ENCODE results near the gene PAX5.

Gene PAX5

DNA sequence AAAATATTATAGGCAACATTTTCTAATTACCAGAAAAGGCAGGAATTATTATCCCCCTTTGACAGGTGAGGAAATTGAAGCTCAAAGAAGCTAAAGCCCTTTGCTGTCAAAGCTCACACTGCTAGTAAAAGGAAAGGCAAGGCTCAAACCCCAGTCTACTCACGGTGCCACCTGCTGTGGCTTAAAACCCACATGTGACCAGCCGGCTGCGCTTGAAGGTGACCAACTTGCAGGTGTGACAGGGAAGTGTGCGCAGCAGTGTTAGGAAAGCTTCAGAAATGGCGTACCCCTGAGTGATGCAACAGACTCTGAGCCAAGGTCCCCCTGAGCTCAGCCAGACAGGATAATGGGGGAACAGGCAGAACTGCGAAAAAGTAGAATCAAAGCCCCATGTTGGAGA lies 45.2 kb downstream of the PAX5 start:
- no peak for DNase-seq (ENCODE audit: extremely low read depth in 1 of 2, low read depth in 1 of 2)

DNA sequence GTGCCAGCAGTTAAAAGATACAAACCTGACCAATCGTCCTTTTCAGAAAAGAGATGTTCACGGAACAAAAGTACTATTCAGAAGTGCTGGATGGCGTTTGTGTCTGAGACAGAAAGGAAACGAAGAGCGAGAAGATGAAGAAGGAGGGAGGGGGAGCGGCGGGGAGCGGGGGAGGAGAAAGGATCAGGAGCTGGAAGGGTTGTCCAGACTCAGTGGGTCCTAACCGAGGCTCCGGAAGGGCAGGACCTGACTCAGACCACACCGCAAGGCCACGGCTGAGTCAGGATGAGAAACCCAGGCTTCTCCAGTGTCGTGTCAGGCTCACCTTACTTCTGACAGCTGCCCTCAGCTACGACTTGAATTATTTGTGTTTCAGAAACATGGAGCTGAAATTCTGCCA lies 46.2 kb downstream of the PAX5 start:
- no peak for DNase-seq (ENCODE audit: extremely low read depth in 1 of 2, low read depth in 1 of 2)

DNA sequence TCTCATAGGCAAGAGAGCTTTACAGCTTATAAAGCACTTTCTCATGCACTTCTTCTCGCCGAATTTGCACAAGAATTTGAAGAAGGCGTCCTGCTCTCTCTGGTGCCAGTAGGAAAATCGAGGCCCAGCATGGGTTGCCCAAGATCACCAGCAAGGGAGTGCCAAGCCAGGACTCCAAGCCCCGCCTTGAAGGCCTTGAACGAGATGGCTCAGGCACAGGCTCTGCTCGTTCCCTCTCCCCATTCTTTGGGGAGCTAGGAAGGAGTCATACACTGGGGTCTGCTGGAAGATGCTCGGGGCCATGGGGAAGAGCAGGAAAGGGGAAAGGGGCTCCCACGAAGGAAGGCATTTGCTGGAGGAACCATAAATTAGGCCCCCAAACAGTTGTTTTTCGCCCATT lies 46.7 kb downstream of the PAX5 start:
- no peak for DNase-seq (ENCODE audit: extremely low read depth in 1 of 2, low read depth in 1 of 2)

DNA sequence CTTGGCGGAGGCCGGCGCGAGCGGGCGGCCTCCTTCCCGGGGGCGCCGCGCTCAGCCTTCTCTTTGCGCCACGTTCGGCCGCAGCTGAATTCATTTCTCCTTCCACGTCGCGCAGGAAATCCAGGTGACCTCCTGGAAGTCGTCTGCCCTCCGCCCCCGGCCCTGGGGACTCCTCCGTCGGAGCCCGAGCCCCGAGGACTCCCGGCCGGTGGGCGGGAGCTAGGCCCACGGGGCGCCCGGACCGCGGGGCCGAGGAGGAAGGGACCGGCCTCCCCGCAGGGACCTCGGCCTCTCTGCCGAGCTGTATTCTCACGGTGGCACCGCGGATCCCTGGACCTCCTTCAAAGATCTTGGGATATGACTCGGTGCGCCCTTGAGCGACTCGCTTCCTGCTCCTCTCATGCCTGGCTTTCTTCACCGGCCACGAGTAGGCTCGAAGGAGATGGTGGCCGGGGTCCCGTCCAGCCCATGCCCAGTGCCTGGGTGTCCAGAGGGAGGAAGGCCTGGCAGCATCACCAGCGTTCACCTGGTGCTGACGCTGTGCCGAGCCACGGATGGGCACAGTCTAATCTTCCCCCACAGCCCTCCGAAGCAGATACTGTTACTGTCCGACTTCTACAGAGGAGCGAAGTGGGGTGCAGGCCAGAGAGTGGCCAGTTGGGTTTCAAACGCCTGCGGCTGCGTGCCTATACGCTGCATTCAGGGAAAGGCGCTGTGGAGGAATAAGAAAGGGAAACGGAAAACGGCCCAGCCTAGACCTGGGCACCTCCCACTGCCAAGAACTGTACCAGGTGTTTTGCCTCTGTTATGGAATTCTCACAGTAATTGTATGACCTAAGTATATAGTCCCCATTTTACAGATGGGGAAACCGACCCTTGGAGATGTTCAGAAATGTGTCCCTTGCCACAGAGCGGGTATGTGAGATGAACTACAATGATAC lies 47.3 kb downstream of the PAX5 start:
- no peak for DNase-seq (ENCODE audit: extremely low read depth in 1 of 2, low read depth in 1 of 2)

DNA sequence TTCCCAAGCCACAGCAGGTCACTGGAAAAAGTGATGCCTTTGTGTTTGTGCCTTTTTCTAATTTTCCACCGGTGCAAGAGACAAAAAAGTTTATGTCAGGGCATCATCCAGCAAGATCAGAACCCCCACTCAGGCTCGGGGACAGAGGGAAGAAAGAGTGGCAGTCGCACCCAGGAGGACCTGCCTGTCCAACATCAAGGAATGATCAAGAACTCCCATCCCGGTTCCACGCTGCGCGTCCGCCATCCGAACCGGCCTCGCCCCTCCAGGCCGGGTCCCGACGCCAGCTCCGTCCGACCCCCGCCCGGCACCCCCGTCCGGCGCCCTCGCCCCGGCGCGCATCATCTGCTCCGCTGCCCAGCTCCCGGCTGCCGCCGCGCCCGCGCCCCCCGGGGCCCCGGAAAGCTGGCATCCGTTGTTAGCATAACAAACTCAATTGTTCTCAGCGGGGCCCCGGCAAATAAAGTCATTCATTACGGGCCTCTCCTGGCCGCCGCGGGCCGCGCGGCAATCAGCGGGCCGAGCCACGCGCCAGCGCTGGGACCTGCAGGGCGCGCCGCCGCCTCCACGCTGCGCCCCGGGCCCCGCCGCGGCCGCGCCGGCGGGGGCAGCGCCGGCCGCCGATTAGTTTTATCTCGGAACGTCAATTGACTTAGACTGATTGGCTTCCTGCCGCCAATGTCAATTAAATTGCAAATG lies 48.1 kb downstream of the PAX5 start:
- no peak for DNase-seq (ENCODE audit: extremely low read depth in 1 of 2, low read depth in 1 of 2)

DNA sequence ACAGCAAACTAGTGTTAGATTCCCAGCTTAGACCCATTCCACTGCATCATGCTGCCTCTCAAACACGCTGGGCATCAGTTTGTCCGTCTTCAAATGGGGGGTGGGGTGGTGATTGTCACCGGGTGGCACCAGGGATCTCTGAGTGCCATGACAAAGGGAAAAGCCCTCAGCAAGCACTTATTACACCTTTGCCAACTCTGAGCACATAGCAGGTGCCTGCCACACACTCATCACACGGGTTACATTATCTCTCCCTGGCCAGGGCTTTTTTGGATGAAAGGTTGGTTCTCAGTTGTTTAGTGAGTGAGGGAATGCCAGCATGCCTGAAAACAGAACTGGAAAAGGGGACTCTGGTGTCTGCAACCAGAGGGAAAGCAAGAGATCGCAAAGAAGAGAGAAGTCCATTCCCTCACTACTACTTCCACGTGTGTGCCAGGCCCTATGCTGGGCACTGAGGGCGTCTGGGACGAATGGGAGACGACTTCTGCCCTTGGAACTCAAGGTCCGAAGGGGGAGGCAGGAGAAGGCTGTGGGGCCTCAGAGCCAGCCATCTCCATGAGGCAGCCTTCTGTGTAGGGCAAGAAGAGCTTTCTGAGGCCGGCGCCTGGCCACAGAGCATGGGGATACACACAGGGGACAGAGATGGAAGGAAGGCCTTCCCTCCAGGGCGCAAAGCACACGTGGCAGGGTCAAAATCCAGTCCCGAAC lies 48.9 kb downstream of the PAX5 start:
- no peak for DNase-seq (ENCODE audit: extremely low read depth in 1 of 2, low read depth in 1 of 2)

DNA sequence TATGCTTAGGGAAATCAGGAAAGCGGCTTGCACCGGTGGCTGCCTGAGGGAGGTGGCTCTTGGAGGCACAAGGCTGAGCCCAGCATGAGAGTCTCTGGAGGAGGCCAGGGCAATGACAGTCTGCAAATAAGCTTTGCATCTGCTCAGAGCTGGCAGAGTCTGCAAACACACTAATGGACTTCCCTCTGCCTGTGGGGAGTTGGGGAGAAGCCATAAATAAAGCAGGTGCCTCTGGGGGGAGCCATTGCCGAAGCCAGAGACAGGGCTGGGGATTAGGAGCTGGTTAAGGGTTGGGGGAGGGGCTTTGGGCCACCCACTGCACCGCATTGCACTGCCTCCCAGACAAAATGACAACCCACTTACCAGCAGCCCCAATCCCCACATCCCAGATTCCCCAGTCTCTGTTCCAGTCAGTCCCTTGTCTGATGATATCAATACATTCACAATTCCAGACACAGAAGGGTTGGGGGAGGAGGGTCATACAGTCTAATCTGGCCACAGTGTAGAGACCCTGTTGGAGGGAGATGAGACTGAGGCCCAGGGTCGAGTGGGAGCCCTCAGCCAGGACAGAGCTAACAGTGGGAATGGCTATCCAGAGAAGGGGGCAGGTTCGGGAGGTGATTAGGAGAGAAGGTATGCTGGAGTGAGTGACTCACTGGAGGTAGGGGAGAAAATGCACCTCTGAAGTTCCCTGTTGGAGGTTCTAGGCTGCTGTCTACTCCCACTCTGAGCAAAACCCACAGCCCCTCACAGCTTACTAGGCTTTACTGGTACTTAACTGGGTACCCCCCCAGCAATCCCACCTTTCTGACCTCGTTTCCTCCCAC lies 53.7 kb downstream of the PAX5 start:
- no peak for DNase-seq (ENCODE audit: extremely low read depth in 1 of 2, low read depth in 1 of 2)

DNA sequence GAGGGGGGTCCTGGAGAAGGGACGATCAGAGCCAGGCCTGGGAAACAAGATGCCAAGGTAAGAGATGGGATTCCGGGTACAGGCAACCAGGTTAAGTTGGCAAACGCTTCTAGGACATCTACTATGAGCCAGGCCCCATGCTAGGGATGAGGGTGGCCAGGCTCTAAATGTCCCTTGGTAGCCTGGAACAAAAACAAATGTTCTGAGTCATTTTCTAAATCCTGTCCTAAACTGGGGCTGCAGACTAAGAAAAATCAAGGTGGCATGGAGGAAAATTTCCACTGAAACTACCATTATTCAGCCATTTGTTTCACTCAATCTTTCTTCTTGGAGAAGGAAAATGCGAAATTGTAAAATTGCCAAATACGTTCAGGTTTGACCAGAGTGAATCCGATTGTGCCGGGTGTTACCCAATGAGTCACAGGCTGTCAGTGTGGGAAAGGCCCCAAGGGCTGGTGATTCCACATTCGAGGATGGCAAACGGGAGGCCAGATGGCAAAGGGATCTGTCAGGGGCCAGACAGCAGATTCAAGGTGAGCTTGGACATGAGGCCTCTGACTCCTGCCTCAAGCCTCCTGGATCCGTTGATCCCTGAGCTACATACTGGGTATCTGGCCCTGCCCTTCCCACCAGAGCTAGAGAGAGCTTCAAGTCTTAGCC lies 57.6 kb downstream of the PAX5 start:
- DNase-seq (ENCODE audit: extremely low read depth in 1 of 2, low read depth in 1 of 2): no peak

DNA sequence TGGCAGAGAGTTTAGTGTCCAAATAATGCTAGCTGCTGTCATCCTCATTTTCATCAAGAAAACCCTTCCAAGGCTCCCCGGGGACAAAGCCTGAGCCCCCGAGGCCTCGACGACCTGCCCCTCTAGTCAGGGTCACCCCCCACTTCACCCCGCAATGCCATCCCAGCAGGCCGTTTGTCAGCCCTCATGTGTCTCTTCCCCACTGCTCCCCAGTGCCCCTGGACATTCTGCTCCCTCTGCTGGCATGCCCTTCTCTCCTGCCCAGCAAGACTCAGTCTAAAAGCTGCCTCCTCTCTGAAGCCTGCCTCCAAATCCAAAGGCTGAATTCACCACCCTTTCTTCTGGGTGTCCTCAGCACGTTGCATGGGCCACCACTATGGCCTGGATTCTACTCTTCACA lies 59.3 kb downstream of the PAX5 start:
- DNase-seq (ENCODE audit: extremely low read depth in 1 of 2, low read depth in 1 of 2): no peak

DNA sequence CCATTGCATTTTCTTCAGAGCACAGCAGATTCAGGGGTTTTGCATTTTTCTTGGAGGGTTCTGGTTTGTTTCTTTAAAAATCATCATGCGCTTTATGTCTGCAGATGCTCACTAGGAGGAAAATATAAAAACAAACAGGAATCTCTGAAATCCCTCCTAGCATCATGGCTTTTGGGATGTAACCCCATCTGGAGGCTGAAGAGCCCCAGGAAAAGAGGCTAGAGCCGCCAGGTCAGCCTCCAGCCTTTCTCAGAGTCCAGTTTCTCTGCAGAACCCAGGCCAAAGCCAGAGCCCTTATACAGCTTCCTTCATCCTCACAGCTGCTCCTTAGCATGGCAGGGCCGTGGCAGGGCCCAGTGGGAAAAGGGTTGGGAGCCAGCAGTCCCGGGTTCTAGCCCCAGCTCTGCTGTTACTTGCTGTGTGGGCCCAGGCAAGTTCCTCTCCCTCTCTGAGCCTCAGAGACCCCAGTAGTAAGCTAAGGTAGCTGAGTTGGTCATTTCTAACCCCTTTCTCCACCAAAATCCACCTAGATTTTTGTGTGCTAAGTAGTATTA lies 62.1 kb downstream of the PAX5 start:
- DNase-seq (ENCODE audit: extremely low read depth in 1 of 2, low read depth in 1 of 2): no peak

DNA sequence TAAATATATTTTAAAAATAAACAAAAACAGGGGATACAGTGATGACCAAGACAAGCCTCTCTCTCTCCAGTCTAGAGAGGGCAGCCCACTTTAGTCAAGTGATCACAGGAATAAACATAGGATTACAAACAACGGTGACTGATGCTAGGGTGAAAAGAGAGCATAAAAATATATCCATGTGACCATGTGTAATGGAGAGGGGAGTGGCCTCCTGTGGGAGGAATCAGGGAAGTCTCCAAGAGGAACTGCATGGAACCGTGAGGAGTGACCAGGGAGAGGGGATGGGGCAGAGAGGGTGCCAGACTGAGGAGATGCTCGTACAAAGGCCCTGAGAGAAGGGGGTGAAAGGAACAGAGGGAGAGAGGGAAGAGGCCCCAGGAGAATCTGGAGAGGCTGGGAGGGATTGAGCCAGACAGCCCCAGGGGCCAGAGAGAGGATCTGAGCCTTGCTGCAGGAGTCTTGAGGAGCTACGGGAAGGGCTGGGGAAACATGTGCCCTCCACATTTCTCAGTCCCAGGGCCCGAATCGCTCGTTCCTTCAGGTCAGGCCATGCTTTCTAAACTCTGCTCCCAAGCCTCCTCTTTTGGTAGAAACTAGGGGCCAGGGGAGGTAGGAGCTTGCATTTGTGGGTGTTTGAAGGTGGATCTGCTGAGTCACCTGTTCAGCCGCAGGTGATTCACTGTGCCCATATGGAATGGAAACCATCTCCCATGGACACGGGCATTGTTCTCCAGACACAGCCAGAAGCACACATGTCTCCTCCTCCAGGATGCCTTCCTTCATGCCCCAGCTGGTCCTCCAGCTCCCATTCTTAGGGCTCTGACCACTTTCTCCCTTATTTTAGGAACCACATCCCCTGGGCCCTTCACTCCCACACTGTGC lies 63.8 kb downstream of the PAX5 start:
- DNase-seq (ENCODE audit: extremely low read depth in 1 of 2, low read depth in 1 of 2): no peak

DNA sequence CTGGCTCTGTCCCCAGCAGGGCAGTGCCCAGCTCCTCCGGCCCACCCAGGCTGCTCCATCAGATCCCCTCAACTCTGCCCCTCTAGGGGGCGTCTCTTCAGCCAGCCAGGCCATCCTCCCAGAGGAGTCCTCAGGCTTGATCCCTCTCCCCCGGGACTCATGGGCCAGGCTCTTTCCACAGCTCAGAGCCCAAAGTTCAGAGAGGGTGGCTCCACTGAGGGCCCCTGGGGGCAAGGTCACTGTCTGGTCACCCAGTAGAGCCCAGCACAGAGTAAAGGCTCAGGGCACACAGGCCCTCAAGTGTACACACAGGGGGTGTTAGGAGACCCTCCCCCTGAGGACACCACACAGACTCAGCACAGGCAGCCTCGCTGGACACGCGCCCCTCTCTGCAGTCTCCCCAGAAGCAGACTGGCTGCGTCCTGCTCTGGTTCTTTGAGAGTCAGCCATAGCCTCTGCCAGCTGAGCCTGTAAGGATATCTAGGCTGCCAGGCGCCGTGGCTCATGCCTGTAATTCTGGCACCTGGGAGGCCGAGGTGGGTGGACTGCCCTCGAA lies 64.8 kb downstream of the PAX5 start:
- no peak for DNase-seq (ENCODE audit: extremely low read depth in 1 of 2, low read depth in 1 of 2)

DNA sequence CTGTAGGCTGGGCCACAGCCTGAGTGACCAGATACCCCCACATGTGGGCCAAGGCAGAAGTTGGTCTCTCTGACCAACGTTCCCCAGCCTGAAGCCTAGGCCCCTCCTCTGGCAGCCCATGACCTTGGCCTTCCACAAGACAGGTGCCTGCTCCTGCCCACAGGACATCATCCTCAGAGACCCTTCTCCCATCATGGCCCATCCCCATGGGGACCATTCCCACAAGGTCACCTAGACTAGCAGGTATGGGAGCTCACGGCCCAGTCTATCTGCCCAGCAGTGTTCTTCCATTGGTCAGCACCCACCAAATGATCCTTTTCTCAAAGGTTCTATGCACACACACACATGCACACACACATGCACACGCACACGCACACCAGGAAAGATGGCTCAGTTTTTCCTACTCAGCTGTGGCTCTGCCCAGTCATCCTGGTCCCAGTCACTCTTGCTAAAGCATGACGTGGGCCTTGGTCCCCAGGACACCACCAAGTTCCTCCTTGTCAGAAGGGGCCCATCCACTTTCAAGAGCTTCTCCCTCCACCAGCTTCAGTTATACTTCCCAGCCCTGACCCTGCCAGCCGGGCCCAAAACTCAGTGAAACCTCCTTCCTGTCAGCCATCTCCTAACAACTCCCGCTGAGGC lies 65.4 kb downstream of the PAX5 start:
- no peak for DNase-seq (ENCODE audit: extremely low read depth in 1 of 2, low read depth in 1 of 2)

DNA sequence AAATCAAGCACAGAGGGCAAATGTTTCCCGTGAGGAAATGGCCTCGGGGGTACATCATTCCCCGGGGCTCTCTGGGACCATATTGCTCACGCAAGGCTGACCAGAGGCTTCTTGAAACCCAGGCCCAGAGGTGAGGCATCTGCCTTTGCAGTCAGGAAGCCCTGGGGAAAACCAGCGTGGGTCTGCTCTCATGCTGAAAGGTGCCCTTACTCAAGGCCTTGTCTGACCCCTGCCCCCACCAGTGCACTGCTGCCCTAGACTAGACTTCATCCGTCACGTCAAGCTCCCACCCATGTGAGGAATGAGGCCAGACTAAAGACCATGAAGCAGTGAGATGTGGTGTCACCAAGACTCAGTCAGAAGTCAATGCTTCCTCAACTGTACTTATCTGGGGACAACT lies 66.1 kb downstream of the PAX5 start:
- DNase-seq (ENCODE audit: extremely low read depth in 1 of 2, low read depth in 1 of 2): no peak

DNA sequence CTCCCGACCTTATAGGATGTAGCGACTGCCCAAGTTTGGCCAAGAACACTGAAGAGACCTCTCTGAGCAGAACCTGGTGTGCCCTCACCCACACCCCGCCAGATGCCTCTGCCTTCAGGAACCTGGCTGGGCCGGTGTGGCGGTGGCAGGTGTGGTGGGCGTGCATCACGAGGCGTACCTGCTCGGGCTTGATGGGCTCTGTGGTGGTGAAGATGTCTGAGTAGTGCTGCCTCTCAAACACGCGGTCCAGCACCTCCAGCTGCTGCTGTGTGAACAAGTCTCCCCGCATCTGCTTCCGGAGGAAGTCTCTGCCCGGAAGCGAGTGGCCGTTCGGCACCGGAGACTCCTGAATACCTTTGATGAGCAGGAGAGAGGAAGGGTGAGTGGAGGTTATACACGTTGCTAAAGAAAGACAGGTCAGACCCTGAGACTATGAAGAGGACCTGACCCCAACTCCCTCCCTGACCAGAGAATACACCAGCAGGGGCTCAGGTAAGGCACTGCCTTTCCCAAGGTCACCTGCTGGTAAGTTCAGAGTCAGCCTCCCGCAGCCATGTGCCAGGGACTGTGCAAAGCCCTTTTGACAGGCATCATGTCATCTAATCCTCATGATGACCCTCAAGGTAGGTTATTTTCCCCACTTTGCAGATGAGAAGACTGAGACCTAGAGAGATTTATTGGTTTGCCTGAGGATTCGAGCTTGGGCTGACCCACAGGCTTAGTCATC lies 67.5 kb downstream of the PAX5 start:
- no peak for DNase-seq (ENCODE audit: extremely low read depth in 1 of 2, low read depth in 1 of 2)

DNA sequence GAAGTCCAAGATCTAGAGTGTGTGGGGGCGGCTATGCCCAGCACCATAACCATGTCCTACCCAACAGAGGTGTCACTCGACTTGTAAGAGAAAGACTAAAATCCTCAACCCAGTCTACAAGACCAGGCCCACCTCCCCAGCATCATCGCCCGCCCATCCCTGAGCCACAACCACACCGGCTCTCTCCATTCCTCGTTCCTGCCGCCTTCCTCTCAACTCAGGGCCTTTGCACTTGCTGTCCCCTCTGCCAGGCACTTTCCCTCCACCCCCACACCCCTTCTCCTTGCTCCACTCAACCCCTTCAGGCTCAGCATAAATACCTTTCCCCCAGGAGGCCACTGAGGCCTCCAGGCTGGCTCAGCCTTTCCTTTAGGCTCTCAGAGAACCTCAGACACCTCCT lies 69.3 kb downstream of the PAX5 start:
- no peak for DNase-seq (ENCODE audit: extremely low read depth in 1 of 2, low read depth in 1 of 2)

DNA sequence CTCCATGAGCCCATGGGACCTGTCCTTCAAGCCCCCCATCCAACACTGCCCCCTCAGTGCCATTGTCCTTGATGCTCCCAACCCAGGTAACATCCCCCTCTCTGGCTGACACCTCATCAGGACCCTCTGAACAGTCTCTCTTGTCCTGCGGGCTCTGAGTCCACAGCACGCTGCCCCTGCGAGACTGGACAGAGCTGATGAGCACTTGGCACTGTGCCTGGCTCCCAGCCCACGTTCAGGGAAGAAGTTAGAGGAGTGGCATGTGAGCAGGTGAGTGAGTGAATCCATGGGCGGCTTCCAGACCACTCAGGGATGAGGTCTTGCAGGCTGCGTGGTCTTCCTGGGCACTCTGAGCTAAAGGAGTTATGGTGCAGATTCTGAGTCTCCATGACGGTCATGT lies 70.7 kb downstream of the PAX5 start:
- DNase-seq (ENCODE audit: extremely low read depth in 1 of 2, low read depth in 1 of 2): no peak

DNA sequence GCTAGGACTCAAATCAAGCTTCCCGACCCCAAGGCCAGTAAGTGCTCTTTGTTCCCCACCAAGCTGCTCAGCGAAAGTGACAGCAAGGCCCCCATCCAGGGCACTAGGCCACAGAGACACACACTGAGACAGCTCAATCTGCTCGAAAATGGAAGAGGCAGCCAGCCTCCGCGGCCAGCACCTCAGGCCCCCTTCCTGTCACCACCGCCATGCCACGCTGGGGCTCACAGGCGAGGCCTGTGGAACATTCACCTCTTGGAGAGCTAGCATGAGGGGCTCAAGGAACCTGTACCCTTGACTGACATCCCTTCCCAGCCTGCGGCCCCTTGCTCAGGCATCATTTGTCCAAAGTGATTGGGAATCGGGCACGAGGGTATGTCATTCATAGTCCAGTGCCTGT lies 71.4 kb downstream of the PAX5 start:
- no peak for DNase-seq (ENCODE audit: extremely low read depth in 1 of 2, low read depth in 1 of 2)

Data from activated CD8-positive, alpha-beta memory T cell treated with anti-CD3 and anti-CD28 coated beads for 1 hour (primary cell).